Parathyroid adenoma (tissue), 2 donors: Measurements from ENCODE around the gene BEX4.

Experiments used
- H2AFZ ChIP-seq: fragments of 300-600 bp; sonication (generic); one replicate; pipeline ENCODE4 v1.7.0; 2017; ENCODE audit warnings: antibody characterized with exemption, mild to moderate bottlenecking
- H3K27ac ChIP-seq: fragments of 300-600 bp; sonication (generic); one replicate; pipeline ENCODE4 v1.7.0; 2017
- H3K27me3 ChIP-seq: fragments of 300-600 bp; sonication (generic); one replicate; pipeline ENCODE4 v1.7.0; 2017; ENCODE audit warnings: low read length; ENCODE audit not compliant: control insufficient read depth, insufficient read depth
- H3K36me3 ChIP-seq: fragments of 300-600 bp; sonication (generic); one replicate; pipeline ENCODE4 v1.7.0; 2017; ENCODE audit warnings: low read length; ENCODE audit not compliant: control insufficient read depth, insufficient read depth
- H3K4me1 ChIP-seq: fragments of 300-600 bp; sonication (generic); one replicate; pipeline ENCODE4 v1.7.0; 2017; ENCODE audit warnings: control low read depth
- H3K4me2 ChIP-seq: fragments of 300-600 bp; sonication (generic); one replicate; pipeline ENCODE4 v1.7.0; 2017; ENCODE audit warnings: low read length
- H3K4me3 ChIP-seq: fragments of 300-600 bp; sonication (generic); one replicate; pipeline ENCODE4 v1.7.0; 2017; ENCODE audit warnings: low read depth, low read length
- H3K79me2 ChIP-seq: fragments of 300-600 bp; sonication (generic); one replicate; pipeline ENCODE4 v1.7.0; 2017; ENCODE audit warnings: control low read depth
- H3K9ac ChIP-seq: fragments of 300-600 bp; sonication (generic); one replicate; pipeline ENCODE4 v1.7.0; 2017; ENCODE audit warnings: mild to moderate bottlenecking
- H3K9me3 ChIP-seq: fragments of 300-600 bp; sonication (generic); one replicate; pipeline ENCODE4 v1.7.0; 2017; ENCODE audit warnings: low read length; ENCODE audit not compliant: control insufficient read depth
- CTCF ChIP-seq: fragments of 300-600 bp; sonication (generic); IDR thresholded peaks from one replicate; pipeline ENCODE4 v1.7.0; 2017; ENCODE audit warnings: antibody characterized with exemption, mild to moderate bottlenecking
- donor health status: primary hyperparathyroidism.

Gene BEX4

DNA sequence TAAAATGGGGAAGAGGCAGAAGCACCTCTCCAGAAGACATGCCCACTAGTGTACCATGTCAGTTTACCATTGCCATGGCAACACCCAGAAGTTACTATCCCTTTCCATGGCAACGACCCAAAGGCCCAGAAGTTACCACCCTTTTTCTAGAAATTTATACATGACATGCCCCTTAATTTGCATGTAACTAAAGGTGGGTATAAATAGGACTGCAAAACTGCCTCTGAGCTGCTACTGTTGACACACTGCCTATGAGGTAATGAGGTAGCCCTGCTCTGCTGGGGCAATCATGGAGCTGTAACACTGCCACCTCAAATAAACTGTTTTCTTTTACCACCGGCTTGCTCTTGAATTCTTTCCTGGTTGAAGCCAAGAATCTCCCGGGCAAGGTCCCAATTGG is 13.9 kb upstream of the BEX4 start:
- H3K4me3 ChIP-seq, result no peak overlapping the region
- H3K27me3 ChIP-seq, result no peaks in the 10 kb centered on the region
- no peaks in the 10 kb centered on the region for H3K4me1 ChIP-seq
- H3K79me2 ChIP-seq, result no peaks in the 10 kb centered on the region
- no peaks in the 10 kb centered on the region for H3K9me3 ChIP-seq
- H2AFZ ChIP-seq, result no peak overlapping the region
- H3K9ac ChIP-seq, result no peak overlapping the region
- H3K36me3 ChIP-seq, result no peaks in the 10 kb centered on the region
- H3K4me2 ChIP-seq, result no peak overlapping the region
- H3K27ac ChIP-seq, result no peak overlapping the region
- TF ChIP-seq CTCF, result no peak

DNA sequence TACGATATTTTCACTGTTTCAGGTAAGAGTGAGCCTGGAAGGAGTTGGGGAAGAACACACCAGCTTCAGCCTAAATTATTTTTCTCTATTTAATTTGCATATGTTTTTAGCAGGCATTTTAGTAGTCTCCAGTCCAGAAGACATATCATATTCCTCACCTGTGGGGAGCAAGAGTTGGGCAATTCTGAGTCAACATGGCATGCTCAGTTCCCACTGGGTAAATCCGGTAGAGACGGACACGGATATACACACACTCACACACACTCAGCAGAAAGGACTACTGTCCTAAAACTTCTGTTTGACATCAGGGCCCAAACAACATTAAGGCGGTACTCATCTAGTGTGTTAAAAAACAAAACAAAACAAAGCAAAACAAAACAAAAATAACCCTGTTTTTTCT is 4.9 kb upstream of the BEX4 start:
- H3K4me3 ChIP-seq, result no peak overlapping the region
- H3K4me2 ChIP-seq, result no peak overlapping the region
- no peaks in the 10 kb centered on the region for H3K36me3 ChIP-seq

GRCh38 chrX:103211012-103211715 is 3.7 kb upstream of the BEX4 start:
- TF ChIP-seq CTCF, result peak; percentile 44
- Histone ChIP-seq H2AFZ (no peak overlapping the region), H3K4me3 (no peak overlapping the region), H3K79me2 (no peaks in the 10 kb centered on the region), H3K9ac (no peak overlapping the region), H3K27me3 (no peaks in the 10 kb centered on the region), H3K36me3 (no peaks in the 10 kb centered on the region), H3K4me1 (no peaks in the 10 kb centered on the region), H3K27ac (no peak overlapping the region), H3K9me3 (no peaks in the 10 kb centered on the region), H3K4me2 (no peak overlapping the region)

More for the DNA sequence above, 4.9 kb upstream of the BEX4 start:
- no peak overlapping the region for H2AFZ ChIP-seq
- H3K79me2 ChIP-seq, result no peaks in the 10 kb centered on the region
- H3K9ac ChIP-seq, result no peak overlapping the region
- H3K27me3 ChIP-seq, result no peaks in the 10 kb centered on the region
- no peak overlapping the region for H3K27ac ChIP-seq
- no peaks in the 10 kb centered on the region for H3K4me1 ChIP-seq
- TF ChIP-seq CTCF, result no peak
- H3K9me3 ChIP-seq, result no peaks in the 10 kb centered on the region

DNA sequence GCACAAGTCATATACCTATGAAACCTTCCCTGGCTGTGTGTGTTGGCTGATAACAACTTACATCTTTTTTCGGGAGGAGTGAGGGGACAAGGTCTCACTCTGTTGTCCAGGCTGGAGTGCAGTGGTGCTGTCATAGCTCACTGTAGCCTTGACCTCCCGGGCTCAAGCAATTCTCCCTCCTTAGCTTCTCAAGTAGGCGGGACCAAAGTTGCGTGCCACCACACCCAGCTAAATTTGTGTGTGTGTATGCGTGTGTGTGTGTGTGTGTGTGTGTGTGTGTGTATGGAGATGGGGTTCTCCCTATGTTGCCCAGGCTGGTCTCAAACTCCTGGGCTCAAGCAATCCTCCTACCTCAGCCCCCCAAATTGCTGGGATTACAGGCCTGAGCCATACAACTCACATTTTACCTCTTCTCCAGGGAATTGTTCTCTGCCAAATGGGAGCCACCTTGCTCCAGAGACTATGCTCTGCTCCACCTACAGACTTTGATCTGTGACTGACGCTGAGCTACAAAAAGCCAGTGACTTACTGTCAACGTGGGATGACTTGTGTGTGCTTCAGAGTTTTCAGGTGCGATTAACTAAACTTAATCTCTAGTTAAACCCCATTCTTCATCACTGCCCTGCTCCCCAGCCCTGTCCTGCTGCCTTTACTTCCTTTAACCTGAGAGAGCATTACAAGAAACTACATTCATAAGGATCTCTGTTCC is 2.0 kb upstream of the BEX4 start:
- Histone ChIP-seq H3K9ac (no peak overlapping the region), H3K27me3 (no peaks in the 10 kb centered on the region), H3K79me2 (no peaks in the 10 kb centered on the region), H2AFZ (no peak overlapping the region), H3K4me2 (no peak overlapping the region), H3K27ac (no peak overlapping the region), H3K9me3 (no peaks in the 10 kb centered on the region), H3K4me1 (no peaks in the 10 kb centered on the region), H3K36me3 (no peaks in the 10 kb centered on the region), H3K4me3 (no peak overlapping the region)
- TF ChIP-seq CTCF, result no peak
